ENCODE results near the gene CTNNA3. TPM values are rescaled to one million over a fixed set of nuclear protein-coding genes. Genes with fewer than 3 reads are reported as not detected.

CTNNA3 gene
- total and polyA plus RNA-seq, 2 of the 4 experiments (the other 2 are of a cell fraction): 0.19 to 0.90 TPM

DNA sequence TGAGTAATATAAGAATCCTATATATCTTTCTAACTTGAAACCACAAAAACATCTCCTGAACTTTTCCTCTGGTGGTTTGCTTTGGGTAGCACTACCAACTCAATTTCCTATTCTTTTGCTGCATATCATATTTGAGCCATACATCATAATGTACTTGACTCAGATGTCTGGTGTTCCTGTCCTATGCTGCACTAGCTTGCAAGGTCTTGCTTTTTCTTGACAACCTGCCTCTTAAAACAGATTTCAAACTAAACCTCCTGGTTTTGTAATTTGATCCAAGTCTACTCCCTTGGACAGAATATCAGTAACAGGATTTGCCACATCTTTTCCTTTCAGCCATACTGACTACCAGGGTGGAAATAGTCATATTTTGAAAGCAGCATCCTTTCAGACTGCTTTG, 1290.4 kb downstream of the CTNNA3 start:
- no peak overlapping the region for H4K8ac ChIP-seq (ENCODE audit: low read depth in 2 of 2, low read length in 2 of 2)
- H2AK9ac ChIP-seq (replicated peaks; ENCODE audit: low read depth, low read length, poor library complexity): no peak overlapping the region
- no peak overlapping the region for H3K4me2 ChIP-seq (ENCODE audit: low read depth, low read length)
- H3K9me3 ChIP-seq (ENCODE audit: control insufficient read depth, insufficient read depth, low read length): peaks cover 4% of the 10 kb centered on the region; the same call in 1 of the 2 replicates
- no peak overlapping the region for H2BK20ac ChIP-seq (ENCODE audit: low read depth, low read length)
- no peak overlapping the region for H2AK5ac ChIP-seq (ENCODE audit: low read depth, low read length)
- H3K4me3 ChIP-seq (ENCODE audit: insufficient read depth, low read depth, low read length): no peak overlapping the region
- no peak overlapping the region for H2BK15ac ChIP-seq (ENCODE audit: low read depth, low read length)
- no peak for DNase-seq
- ATAC-seq (ENCODE audit: low read depth): no peak
- no peaks in the 10 kb centered on the region for H4K20me1 ChIP-seq (ENCODE audit: insufficient read depth, low read length)
- no peak overlapping the region for H2BK5ac ChIP-seq (ENCODE audit: low read depth, low read length, poor library complexity, severe bottlenecking)
- H3K79me1 ChIP-seq (ENCODE audit: low read depth in 1 of 2, low read length in 2 of 2): no peaks in the 10 kb centered on the region
- no peaks in the 10 kb centered on the region for H3K9me1 ChIP-seq (ENCODE audit: insufficient read depth, low read length)
- no peak overlapping the region for H3K9ac ChIP-seq (ENCODE audit: low read depth, low read length)
- ChIA-PET CTCF (no interaction called here), POLR2A (ENCODE audit: unreplicated experiment) (no interaction called here)
- no peak overlapping the region for H2BK120ac ChIP-seq (ENCODE audit: low read depth, low read length)
- no peak for TF ChIP-seq POLR2A (IDR thresholded peaks at IDR 0.05; ENCODE audit: low read depth, low read length)
- BruUV-seq (replicated peaks): no TSS peak
- no peak overlapping the region for H2AFZ ChIP-seq (replicated peaks; ENCODE audit: low read length, poor library complexity)
- H3K56ac ChIP-seq (ENCODE audit: extremely low read depth, insufficient read depth, low read length): no peak overlapping the region
- H4K5ac ChIP-seq (ENCODE audit: low read depth, low read length): no peak overlapping the region
- dilution Hi-C loops (cut with HindIII; ENCODE audit: low sequenced_read_pairs, unreplicated experiment): no loop called here
- H3K14ac ChIP-seq (replicated peaks; ENCODE audit: low read depth, low read length): no peak overlapping the region
- in situ Hi-C loops (cut with MboI; ENCODE audit: low sequenced_read_pairs): no loop called here
- no peaks in the 10 kb centered on the region for H3K27me3 ChIP-seq (ENCODE audit: control insufficient read depth, insufficient read depth, low read length)
- H4K91ac ChIP-seq (ENCODE audit: insufficient read depth, low read depth, low read length): no peak overlapping the region
- H3K36me3 ChIP-seq (ENCODE audit: control insufficient read depth, insufficient read depth, low read length): no peaks in the 10 kb centered on the region
- no peak overlapping the region for H3K23ac ChIP-seq (ENCODE audit: low read depth, low read length)
- no peak overlapping the region for H3K18ac ChIP-seq (ENCODE audit: low read depth, low read length)
- intact Hi-C loops (cut with micrococcal nuclease): no loop called here
- H3K4me1 ChIP-seq (ENCODE audit: control insufficient read depth, insufficient read depth, low read length): no peaks in the 10 kb centered on the region
- no peak overlapping the region for H3K27ac ChIP-seq (ENCODE audit: insufficient read depth, low read length)
- H3K4ac ChIP-seq (ENCODE audit: low read depth, low read length): no peak overlapping the region
